Loucy (cell line): Measurements from ENCODE around the gene AP3B2.

Source experiments
- H2AFZ ChIP-seq: fragments of 200-600 bp; sonication (generic); 2 replicates; pipeline ENCODE4 v1.6.0; 2016; ENCODE audit warnings: antibody characterized with exemption, mild to moderate bottlenecking, low read length, moderate library complexity
- H3F3A ChIP-seq: fragments of 200-600 bp; 2 replicates; pipeline ENCODE4 v1.6.0; 2016; ENCODE audit warnings: antibody characterized with exemption, low read depth, mild to moderate bottlenecking
- H3K27me3 ChIP-seq: fragments of 200-600 bp; sonication (generic); 2 replicates; pipeline ENCODE4 v1.6.1; 2014; ENCODE audit warnings: low read length, mild to moderate bottlenecking; ENCODE audit not compliant: insufficient read depth, poor library complexity, severe bottlenecking
- H3K36me3 ChIP-seq: fragments of 200-600 bp; sonication (generic); 2 replicates; pipeline ENCODE4 v1.6.1; 2016; ENCODE audit warnings: low read length; ENCODE audit not compliant: insufficient read depth
- H3K4me1 ChIP-seq: fragments of 200-600 bp; sonication (generic); 2 replicates; pipeline ENCODE4 v1.5.1; 2014; ENCODE audit warnings: low read length, mild to moderate bottlenecking; ENCODE audit not compliant: insufficient read depth, poor library complexity, severe bottlenecking
- H3K4me2 ChIP-seq: fragments of 200-600 bp; sonication (generic); 2 replicates; pipeline ENCODE4 v1.6.0; 2014; ENCODE audit warnings: antibody characterized with exemption, low read length, low read depth, mild to moderate bottlenecking; ENCODE audit not compliant: poor library complexity, severe bottlenecking
- H3K4me3 ChIP-seq: fragments of 200-600 bp; sonication (generic); 2 replicates; pipeline ENCODE4 v1.5.1; 2014; ENCODE audit warnings: low read length, mild to moderate bottlenecking, mixed read lengths; ENCODE audit not compliant: poor library complexity, severe bottlenecking
- H3K79me2 ChIP-seq: fragments of 200-600 bp; sonication (generic); 2 replicates; pipeline ENCODE4 v1.6.1; 2014; ENCODE audit warnings: low read length; ENCODE audit not compliant: insufficient read depth
- H3K9ac ChIP-seq: fragments of 200-600 bp; sonication (generic); 2 replicates; pipeline ENCODE4 v1.6.0; 2014; ENCODE audit warnings: mild to moderate bottlenecking, low read depth, low read length, moderate library complexity; ENCODE audit not compliant: poor library complexity, severe bottlenecking
- H3K9me2 ChIP-seq: fragments of 200-600 bp; sonication (generic); replicated peaks from 2 replicates; pipeline ENCODE4 v1.6.1; 2016; ENCODE audit warnings: low read depth, low read length, mixed read lengths
- H3K9me3 ChIP-seq: fragments of 200-600 bp; sonication (generic); 2 replicates; pipeline ENCODE4 v1.6.1; 2014; ENCODE audit warnings: mild to moderate bottlenecking, antibody characterized with exemption, low read length, low read depth; ENCODE audit not compliant: insufficient read depth
- H4K20me1 ChIP-seq: fragments of 200-600 bp; sonication (generic); 2 replicates; pipeline ENCODE4 v1.6.0; 2014; ENCODE audit warnings: antibody characterized with exemption, low read length, mild to moderate bottlenecking; ENCODE audit not compliant: insufficient read depth, poor library complexity, severe bottlenecking
- CTCF ChIP-seq: fragments of 200-600 bp; sonication (generic); conservative IDR thresholded peaks from 2 replicates; pipeline ENCODE4 v1.5.1; 2014; ENCODE audit warnings: mild to moderate bottlenecking, antibody characterized with exemption, low read length
- EZH2phosphoT487 ChIP-seq: fragments of 200-600 bp; IDR thresholded peaks from 2 replicates; pipeline ENCODE4 v1.6.1; 2018; ENCODE audit warnings: antibody characterized with exemption, mild to moderate bottlenecking, moderate library complexity, borderline replicate concordance

The AP3B2 gene

GRCh38 chr15:82655606-82656005 lies 54.1 kb downstream of the AP3B2 start:
- no peaks in the 10 kb centered on the region for H3K79me2 ChIP-seq
- no peak overlapping the region for H2AFZ ChIP-seq
- H3K4me3 ChIP-seq = no peak overlapping the region
- H3F3A ChIP-seq = no peaks in the 10 kb centered on the region
- no peaks in the 10 kb centered on the region for H3K9me3 ChIP-seq
- H3K4me2 ChIP-seq = no peak overlapping the region
- H3K9me2 ChIP-seq = no peaks in the 10 kb centered on the region
- H4K20me1 ChIP-seq = no peaks in the 10 kb centered on the region
- no peaks in the 10 kb centered on the region for H3K27me3 ChIP-seq
- TF ChIP-seq CTCF (no peak), EZH2phosphoT487 (no peak)
- H3K9ac ChIP-seq = no peak overlapping the region
- no peaks in the 10 kb centered on the region for H3K36me3 ChIP-seq
- H3K4me1 ChIP-seq = no peaks in the 10 kb centered on the region

- no peaks in the 10 kb centered on the region for H3K27me3 ChIP-seq
- no peaks in the 10 kb centered on the region for H3F3A ChIP-seq
- H3K9ac ChIP-seq = no peak overlapping the region
- TF ChIP-seq CTCF = no peak
- no peak for TF ChIP-seq EZH2phosphoT487
- H3K4me1 ChIP-seq = no peaks in the 10 kb centered on the region
- no peak overlapping the region for H3K4me3 ChIP-seq
- H3K79me2 ChIP-seq = no peaks in the 10 kb centered on the region
- no peaks in the 10 kb centered on the region for H4K20me1 ChIP-seq
- no peak overlapping the region for H2AFZ ChIP-seq
- H3K4me2 ChIP-seq = no peak overlapping the region
- no peaks in the 10 kb centered on the region for H3K9me3 ChIP-seq
- no peaks in the 10 kb centered on the region for H3K36me3 ChIP-seq
- H3K9me2 ChIP-seq = no peaks in the 10 kb centered on the region
These were observed 56.0 kb downstream of the AP3B2 start for GRCh38 chr15:82653483-82654168.

GRCh38 chr15:82651708-82652107 lies 58.0 kb downstream of the AP3B2 start:
- Histone ChIP-seq H3K9ac (no peak overlapping the region), H3F3A (no peaks in the 10 kb centered on the region), H3K36me3 (no peaks in the 10 kb centered on the region), H3K9me3 (no peaks in the 10 kb centered on the region), H4K20me1 (no peaks in the 10 kb centered on the region), H3K27me3 (no peaks in the 10 kb centered on the region), H3K4me1 (no peaks in the 10 kb centered on the region), H3K79me2 (no peaks in the 10 kb centered on the region), H2AFZ (no peak overlapping the region), H3K4me2 (no peak overlapping the region), H3K4me3 (no peak overlapping the region), H3K9me2 (no peaks in the 10 kb centered on the region)
- TF ChIP-seq CTCF (no peak), EZH2phosphoT487 (no peak)
